H1 (cell line): ENCODE results near the gene KLHDC4.

Experiments
- ATF3 ChIP-seq: IDR thresholded peaks from 2 replicates; pipeline ENCODE4 v1.6.1; 2011; ENCODE audit warnings: low read depth, mild to moderate bottlenecking, low read length; ENCODE audit not compliant: insufficient read depth
- CBX8 ChIP-seq: fragments of 300-800, 300-1000 bp; sonication (generic); IDR thresholded peaks from 2 replicates; pipeline ENCODE4 v1.7.1; 2016; ENCODE audit warnings: low read depth, low read length, borderline replicate concordance
- CTCF ChIP-seq, 3 experiments: IDR thresholded peaks; 1 replicate in 2 of 3; 2 replicates in 1 of 3; pipeline versions ENCODE4 v1.5.1 to v1.6.1; 2011; ENCODE audit warnings: low read length in 3 of 3, mild to moderate bottlenecking in 3 of 3, inconsistent platforms in 2 of 3, low read depth in 1 of 3, moderate library complexity in 1 of 3; ENCODE audit not compliant: insufficient read depth in 1 of 3; ENCODE audit errors: control extremely low read depth in 1 of 3
- EZH2 ChIP-seq: fragments of 200-600 bp; sonication (generic); IDR thresholded peaks from 2 replicates; pipeline ENCODE4 v1.7.1; 2012; ENCODE audit warnings: low read depth, mild to moderate bottlenecking, moderate library complexity, low read length, inconsistent platforms; ENCODE audit not compliant: severe bottlenecking
- GABPA ChIP-seq: IDR thresholded peaks from 2 replicates; pipeline ENCODE4 v1.6.1; 2011; ENCODE audit warnings: mild to moderate bottlenecking, low read length, moderate library complexity, borderline replicate concordance; ENCODE audit not compliant: insufficient read depth
- PHF8 ChIP-seq: fragments of 200-600 bp; sonication (generic); conservative IDR thresholded peaks from 2 replicates; pipeline ENCODE4 v1.7.1; 2012; ENCODE audit warnings: low read depth, mild to moderate bottlenecking, inconsistent platforms, low read length, moderate library complexity
- POLR2A ChIP-seq, 2 experiments: IDR thresholded peaks; 1 replicate in 1 of 2; 2 replicates in 1 of 2; pipeline ENCODE4 v1.6.1; 2011; ENCODE audit warnings: low read depth in 2 of 2, low read length in 2 of 2, mild to moderate bottlenecking in 2 of 2; ENCODE audit errors: control extremely low read depth in 1 of 2
- POLR2AphosphoS5 ChIP-seq: IDR thresholded peaks from 2 replicates; pipeline ENCODE4 v1.6.1; 2011; ENCODE audit warnings: low read depth, low read length
- RXRA ChIP-seq: IDR thresholded peaks from 2 replicates; pipeline ENCODE4 v1.6.1; 2011; ENCODE audit warnings: low read depth, mild to moderate bottlenecking, low read length, moderate library complexity; ENCODE audit not compliant: insufficient read depth
- SIX5 ChIP-seq: IDR thresholded peaks from 2 replicates; pipeline ENCODE4 v1.6.1; 2011; ENCODE audit warnings: mild to moderate bottlenecking, low read depth, low read length
- SUZ12 ChIP-seq: fragments of 200-600 bp; sonication (generic); IDR thresholded peaks from 2 replicates; pipeline ENCODE4 v1.6.1; 2012; ENCODE audit warnings: mild to moderate bottlenecking, inconsistent platforms, low read length, moderate library complexity, mixed read lengths
- TAF1 ChIP-seq: IDR thresholded peaks from 2 replicates; pipeline ENCODE4 v1.6.1; 2011; ENCODE audit warnings: mild to moderate bottlenecking, low read depth, low read length
- TCF12 ChIP-seq: IDR thresholded peaks from 2 replicates; pipeline ENCODE4 v1.6.1; 2011; ENCODE audit warnings: low read depth, mild to moderate bottlenecking, low read length

DNA sequence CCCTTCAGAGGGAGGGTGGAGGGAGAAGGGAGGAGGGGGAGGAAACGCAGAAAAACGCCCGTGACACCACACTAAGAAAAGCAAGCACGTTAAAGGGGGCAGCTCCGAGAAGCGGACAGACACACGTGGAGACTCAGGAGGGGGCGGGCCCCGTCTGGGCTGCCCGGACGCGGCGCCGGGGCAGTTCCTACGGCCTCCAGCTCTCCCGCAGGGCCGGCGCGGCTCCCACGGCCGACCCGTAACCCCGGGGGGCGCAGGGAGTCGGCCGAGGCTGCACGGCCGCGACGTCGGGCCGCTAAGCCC lies 362 bp downstream of the KLHDC4 start:
- TF ChIP-seq PHF8 (no peak), SIX5 (no peak), TAF1 (no peak), SUZ12 (no peak), CTCF (IDR thresholded peaks at IDR 0.05; ENCODE audit: control extremely low read depth in 1 of 3, insufficient read depth in 1 of 3, low read depth in 1 of 3, low read length in 3 of 3) (no peak), TCF12 (no peak), RXRA (no peak), POLR2AphosphoS5 (no peak), EZH2 (no peak), CBX8 (no peak), ATF3 (no peak), GABPA (no peak), POLR2A (IDR thresholded peaks at IDR 0.05; ENCODE audit: control extremely low read depth in 1 of 2, low read depth in 2 of 2, low read length in 2 of 2) (no peak)
